ENCODE measurements around the gene GALNT2. TPM values are rescaled to one million over a fixed set of nuclear protein-coding genes. Genes with fewer than 3 reads are reported as not detected.
A peak's percentile ranks its signal among the peaks of the same experiment; 100 is the strongest.

GALNT2 gene
- polyA plus RNA-seq, 6 donors from 2014 or later = 15.1 to 22.4 (median 17.5) TPM

DNA sequence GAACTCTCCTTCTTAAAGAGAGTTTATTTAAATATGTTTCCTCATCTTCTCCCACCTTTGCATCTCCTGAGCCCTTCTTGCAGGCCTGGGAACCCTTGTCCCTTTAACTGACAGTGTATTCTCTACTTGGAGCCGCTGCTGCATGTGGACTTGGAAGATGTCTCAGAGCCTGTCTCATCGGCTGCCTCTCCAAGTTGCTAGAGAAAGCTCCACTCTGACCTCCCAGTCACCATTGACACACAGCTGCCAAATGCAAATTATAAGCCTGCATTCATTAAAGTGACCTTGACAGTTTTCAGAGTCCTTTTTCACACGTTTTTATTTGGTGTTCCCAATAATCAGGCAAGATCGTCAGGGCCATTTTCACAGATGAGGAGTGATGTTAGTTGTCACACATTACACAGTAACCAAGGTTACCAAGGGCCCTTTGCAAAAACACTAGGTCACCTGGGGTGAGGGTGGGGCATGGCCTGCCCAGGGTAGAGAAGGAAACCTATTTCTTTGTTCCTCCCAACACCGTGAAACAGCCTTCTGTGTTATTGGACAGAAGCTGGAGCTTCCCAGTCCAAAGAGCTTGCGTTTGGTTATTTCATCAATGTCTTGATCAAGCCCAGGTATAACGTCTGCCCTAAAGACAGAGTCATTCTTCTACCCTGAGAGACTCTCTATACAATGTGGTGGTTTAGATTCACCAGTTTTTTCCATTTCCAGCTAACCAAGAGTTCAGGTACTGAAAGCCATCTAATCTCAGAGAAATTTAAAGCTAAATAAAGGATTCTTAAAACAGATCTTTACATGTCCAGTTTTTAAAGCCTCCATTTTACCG is 164.1 kb downstream of the GALNT2 start:
- H3K4me1 Mint-ChIP-seq = peaks cover 25 to 35% (median 26%) of the 10 kb centered on the region in 3 donors
- DNase-seq (no peak), ATAC-seq (ENCODE audit: low read depth in 2 of 2) (peak; percentile 57 to 70)

DNA sequence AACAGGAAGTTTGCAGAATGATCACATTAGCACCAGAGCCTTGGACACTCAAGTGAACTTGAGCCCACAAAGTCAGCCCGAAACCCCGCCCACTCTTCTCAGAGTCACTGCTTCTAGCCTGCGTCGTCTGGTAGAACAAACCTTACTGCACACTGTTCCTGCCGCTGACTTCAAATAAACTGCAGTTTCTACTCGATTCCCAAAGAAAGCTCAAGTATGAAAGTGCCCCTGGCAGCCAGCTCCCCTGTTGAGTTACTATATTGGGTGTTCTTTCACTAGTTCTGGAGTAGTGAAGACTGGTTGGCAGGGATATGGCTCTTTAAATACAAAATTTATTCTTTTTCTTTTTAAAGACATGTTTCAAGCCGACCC is 164.7 kb downstream of the GALNT2 start:
- peaks cover 6% of the 10 kb centered on the region in 2 donors for H3K36me3 Mint-ChIP-seq
- ATAC-seq (ENCODE audit: low read depth in 2 of 2) = no peak
- peaks cover 25 to 32% (median 26%) of the 10 kb centered on the region in 3 donors for H3K4me1 Mint-ChIP-seq
- no peak for DNase-seq
- H3K9me3 Mint-ChIP-seq = no peaks in the 10 kb centered on the region
- H3K4me3 Mint-ChIP-seq = no peak overlapping the region
- no peaks in the 10 kb centered on the region for H3K27me3 Mint-ChIP-seq
- peak overlapping the region in 2 of 6 donors; percentile 64 to 82 for H3K27ac Mint-ChIP-seq

More for the DNA sequence above, 164.1 kb downstream of the GALNT2 start:
- peaks cover under 1 to 6% of the 10 kb centered on the region in 2 donors for H3K36me3 Mint-ChIP-seq
- no peaks in the 10 kb centered on the region for H3K9me3 Mint-ChIP-seq
- peak overlapping the region in 1 of 8 donors; percentile 15 for H3K4me3 Mint-ChIP-seq
- H3K27ac Mint-ChIP-seq = peak overlapping the region in 4 of 6 donors; percentile 19 to 96 (median 73)
- H3K27me3 Mint-ChIP-seq = no peaks in the 10 kb centered on the region

DNA sequence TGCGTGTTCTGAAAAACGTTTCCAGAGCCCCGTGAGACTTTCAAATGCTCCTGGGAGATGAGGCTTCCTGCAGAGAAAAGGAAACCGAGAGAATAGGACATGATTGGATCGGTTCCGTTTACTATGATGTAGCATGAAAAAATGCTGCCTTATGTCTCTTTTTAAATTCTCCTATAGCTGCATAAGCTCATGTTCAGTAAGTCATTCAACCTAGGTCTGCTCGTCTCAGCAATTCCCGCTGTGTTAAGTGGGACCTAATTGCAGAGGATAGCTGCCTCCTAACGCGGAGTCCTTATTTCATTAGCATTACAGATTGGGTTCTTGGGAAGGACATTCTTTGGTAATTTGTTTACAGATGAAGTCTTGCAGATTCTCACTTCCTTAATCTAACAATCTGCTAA is 165.3 kb downstream of the GALNT2 start:
- Mint-ChIP-seq H3K36me3 (peaks cover 6 to 10% of the 10 kb centered on the region in 2 donors), H3K4me1 (peaks cover 25 to 31% (median 26%) of the 10 kb centered on the region in 3 donors)
- peak in 1 of 2 donors; percentile 18 for ATAC-seq (ENCODE audit: low read depth in 2 of 2)

DNA sequence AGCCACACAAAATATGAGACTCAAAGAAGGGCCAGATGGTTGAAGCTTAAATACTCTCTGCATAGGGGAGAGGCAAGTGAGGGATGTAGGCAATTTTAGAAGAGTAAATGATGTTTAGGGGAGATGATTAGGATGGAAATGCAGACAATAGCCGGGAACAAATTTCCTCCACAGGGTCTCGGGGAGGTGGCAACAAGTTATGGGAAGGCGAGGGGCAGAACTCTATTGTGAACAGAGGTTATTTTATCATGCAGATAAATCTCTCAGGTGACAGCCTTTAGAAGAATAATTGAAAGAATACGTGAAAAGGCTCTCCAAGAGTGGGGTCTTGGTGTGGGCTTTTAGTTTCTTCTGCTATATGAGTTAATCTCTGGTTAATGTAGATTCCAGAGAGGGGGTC is 166.7 kb downstream of the GALNT2 start:
- Mint-ChIP-seq H3K4me1 (peaks cover 20 to 31% (median 26%) of the 10 kb centered on the region in 3 donors), H3K4me3 (no peak overlapping the region), H3K9me3 (no peaks in the 10 kb centered on the region), H3K27ac (peak overlapping the region in 2 of 6 donors; percentile 33 to 39), H3K36me3 (peaks cover 6 to 10% of the 10 kb centered on the region in 2 donors), H3K27me3 (no peaks in the 10 kb centered on the region)
- ATAC-seq (ENCODE audit: low read depth in 2 of 2) (no peak), DNase-seq (no peak)

More for the DNA sequence above, 165.3 kb downstream of the GALNT2 start:
- Mint-ChIP-seq H3K27me3 (no peaks in the 10 kb centered on the region), H3K4me3 (no peak overlapping the region), H3K27ac (peak overlapping the region in 1 of 6 donors; percentile 82), H3K9me3 (no peaks in the 10 kb centered on the region)
- DNase-seq = no peak

DNA sequence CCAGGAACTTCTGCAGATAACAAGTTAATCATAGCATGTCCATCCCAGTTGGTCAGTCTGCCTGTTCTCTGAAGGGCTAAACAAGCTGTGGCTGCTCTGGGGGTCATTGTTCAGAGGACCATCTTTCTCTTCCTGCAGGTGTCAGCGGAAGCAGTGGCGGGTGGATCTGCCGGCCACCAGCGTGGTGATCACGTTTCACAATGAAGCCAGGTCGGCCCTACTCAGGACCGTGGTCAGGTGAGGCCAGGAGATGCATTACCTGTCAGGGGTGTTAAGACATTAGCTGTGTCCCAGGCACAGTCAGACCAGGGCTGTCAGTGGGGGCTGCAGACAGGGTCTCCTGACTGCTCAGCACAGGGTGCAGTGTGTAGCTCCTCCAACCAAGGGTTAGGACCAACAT is 168.8 kb downstream of the GALNT2 start:
- H3K4me1 Mint-ChIP-seq = peaks cover 15 to 22% (median 22%) of the 10 kb centered on the region in 3 donors
- peaks cover 16% of the 10 kb centered on the region in 2 donors for H3K36me3 Mint-ChIP-seq
- H3K4me3 Mint-ChIP-seq = no peak overlapping the region
- H3K27ac Mint-ChIP-seq = peak overlapping the region in 1 of 6 donors; percentile 67
- ATAC-seq (ENCODE audit: low read depth in 2 of 2) = no peak
- H3K27me3 Mint-ChIP-seq = no peaks in the 10 kb centered on the region
- DNase-seq = no peak
- peaks cover under 1 to 4% (median 3%) of the 10 kb centered on the region in 7 donors for H3K9me3 Mint-ChIP-seq

DNA sequence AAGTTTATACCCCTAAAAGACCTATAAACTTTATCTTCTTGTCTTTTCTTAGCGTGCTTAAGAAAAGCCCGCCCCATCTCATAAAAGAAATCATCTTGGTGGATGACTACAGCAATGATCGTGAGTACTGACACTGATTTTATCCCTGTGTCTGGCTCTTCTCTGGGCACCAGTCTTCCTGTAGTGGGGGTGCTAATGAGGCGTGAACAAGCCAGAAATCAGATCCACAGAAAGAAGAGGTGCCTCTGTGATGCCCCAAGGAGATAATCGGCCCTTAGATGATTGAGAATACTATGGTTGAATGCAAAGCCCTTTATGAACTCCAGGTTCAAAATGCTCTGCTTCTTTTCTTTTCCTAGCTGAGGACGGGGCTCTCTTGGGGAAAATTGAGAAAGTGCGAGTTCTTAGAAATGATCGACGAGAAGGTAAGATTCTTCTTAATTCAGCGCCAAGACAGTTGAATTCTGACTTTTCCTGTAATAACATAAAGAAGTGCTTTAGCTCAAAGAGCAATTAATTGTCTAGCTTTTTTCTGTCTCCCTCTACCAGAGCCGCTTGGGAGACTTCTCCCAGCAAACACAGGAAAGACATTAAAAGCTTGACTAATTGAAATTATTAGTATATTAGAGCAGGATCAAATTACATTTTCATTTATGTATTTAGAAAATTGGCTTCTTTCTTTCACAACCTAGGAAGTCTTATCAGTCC is 169.4 kb downstream of the GALNT2 start:
- peaks cover 10 to 17% (median 17%) of the 10 kb centered on the region in 3 donors for H3K4me1 Mint-ChIP-seq
- no peak overlapping the region for H3K4me3 Mint-ChIP-seq
- H3K9me3 Mint-ChIP-seq = peaks cover 3 to 10% (median 6%) of the 10 kb centered on the region in 7 donors
- H3K27ac Mint-ChIP-seq = peak overlapping the region in 1 of 6 donors; percentile 52
- H3K27me3 Mint-ChIP-seq = no peaks in the 10 kb centered on the region
- ATAC-seq (ENCODE audit: low read depth in 2 of 2) (no peak), DNase-seq (no peak)
- H3K36me3 Mint-ChIP-seq = peaks cover 18 to 22% of the 10 kb centered on the region in 2 donors

DNA sequence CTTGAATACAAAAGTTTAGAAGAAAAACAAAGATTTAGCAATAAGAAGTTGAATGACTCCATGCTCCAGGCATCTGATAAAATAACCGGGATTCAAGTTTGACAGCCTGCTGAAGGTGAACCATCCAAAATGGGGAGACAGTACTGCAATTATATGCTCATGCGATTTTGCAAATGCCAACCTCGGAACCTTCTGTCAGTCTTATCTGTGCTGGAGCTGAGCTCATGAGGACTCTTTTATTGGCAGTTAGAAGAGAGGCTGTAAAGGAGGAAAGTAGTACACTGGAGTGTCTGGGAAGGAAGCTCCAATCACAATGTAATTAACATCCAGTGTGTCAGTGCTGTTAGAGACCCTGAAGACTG is 170.0 kb downstream of the GALNT2 start:
- Mint-ChIP-seq H3K9me3 (peaks cover 3 to 10% (median 6%) of the 10 kb centered on the region in 7 donors), H3K36me3 (peaks cover 18 to 22% of the 10 kb centered on the region in 2 donors), H3K4me1 (peaks cover 10 to 14% (median 13%) of the 10 kb centered on the region in 3 donors), H3K4me3 (no peak overlapping the region), H3K27ac (no peak overlapping the region), H3K27me3 (no peaks in the 10 kb centered on the region)
- DNase-seq = no peak
- ATAC-seq (ENCODE audit: low read depth in 2 of 2) = no peak

DNA sequence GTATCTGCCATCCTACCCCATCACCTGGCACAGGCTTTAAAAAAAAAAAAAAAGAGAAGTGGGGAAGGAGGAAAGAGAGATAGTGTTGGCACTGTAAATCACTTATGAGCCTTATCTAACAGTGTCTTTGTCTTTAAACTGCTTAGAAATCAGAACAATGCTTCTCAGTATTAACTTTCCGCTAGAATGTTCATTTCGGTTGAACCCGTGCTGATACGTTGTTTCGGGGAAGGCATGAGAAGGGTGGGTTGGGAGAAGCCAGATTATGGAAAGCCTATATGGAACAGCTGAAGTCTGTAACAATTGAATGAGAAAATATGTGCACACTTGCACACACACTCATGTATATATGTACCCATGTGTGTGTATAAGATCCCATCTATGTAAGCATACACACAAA is 170.8 kb downstream of the GALNT2 start:
- ATAC-seq (ENCODE audit: low read depth in 2 of 2) (no peak), DNase-seq (no peak)
- peaks cover 3 to 10% (median 6%) of the 10 kb centered on the region in 7 donors for H3K9me3 Mint-ChIP-seq
- no peaks in the 10 kb centered on the region for H3K27me3 Mint-ChIP-seq
- H3K27ac Mint-ChIP-seq = peak overlapping the region in 2 of 6 donors; percentile 12 to 74
- H3K4me1 Mint-ChIP-seq = peaks cover 4 to 7% (median 5%) of the 10 kb centered on the region in 3 donors
- H3K36me3 Mint-ChIP-seq = peaks cover 18 to 22% of the 10 kb centered on the region in 2 donors
- no peak overlapping the region for H3K4me3 Mint-ChIP-seq

DNA sequence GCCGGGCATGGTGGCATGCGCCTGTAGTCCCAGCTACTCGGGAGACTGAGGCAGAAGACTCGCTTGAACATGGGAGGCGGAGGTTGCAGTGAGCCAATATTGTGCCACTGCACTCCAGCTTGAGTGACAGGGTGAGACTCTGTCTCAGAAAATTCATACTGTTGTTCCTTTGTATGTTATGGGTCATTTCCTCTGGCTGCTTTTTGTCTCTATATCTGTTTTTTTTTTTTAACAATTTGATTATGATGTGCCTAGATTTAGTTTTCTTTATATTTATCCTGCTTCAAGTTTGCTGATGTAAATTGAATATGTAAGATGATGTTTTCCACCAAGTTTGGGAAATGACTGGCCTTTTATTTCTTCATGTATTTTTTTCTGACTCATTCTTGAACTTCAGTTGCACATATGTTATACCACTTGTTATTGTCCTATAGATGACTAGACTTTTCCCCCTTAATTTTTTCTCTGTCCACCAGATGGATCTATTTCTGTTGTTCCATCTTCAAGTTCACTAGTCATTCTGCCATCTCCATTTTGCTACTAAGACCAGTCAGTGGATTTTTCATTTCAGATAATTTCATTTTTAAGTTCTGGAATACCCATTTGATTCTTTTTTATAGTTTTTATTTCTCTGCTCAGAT is 173.5 kb downstream of the GALNT2 start:
- Mint-ChIP-seq H3K4me3 (no peak overlapping the region), H3K9me3 (peaks cover 3 to 10% (median 6%) of the 10 kb centered on the region in 7 donors), H3K27me3 (no peaks in the 10 kb centered on the region), H3K36me3 (peaks cover 20 to 30% of the 10 kb centered on the region in 2 donors), H3K4me1 (no peaks in the 10 kb centered on the region), H3K27ac (peak overlapping the region in 1 of 6 donors; percentile 42)
- DNase-seq (no peak), ATAC-seq (ENCODE audit: low read depth in 2 of 2) (no peak)

DNA sequence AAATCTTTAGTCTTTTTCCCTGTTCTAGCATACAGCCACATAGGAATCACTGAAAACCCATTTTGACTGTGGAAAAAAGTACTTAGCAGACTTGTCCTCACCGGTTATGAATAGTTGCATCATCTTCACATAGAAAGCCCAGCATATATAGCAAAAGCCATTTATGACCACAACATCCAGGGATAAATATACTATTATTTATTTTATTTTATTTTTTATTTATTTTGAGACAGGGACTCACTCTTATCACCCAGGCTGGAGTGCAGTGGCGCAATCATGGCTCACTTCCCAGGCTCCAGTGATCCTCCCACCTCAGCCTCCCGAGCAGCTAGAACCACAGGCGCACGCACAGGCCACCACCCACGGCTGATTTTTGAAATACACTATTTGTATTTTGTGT is 175.3 kb downstream of the GALNT2 start:
- Mint-ChIP-seq H3K27me3 (no peaks in the 10 kb centered on the region), H3K9me3 (peaks cover 3 to 10% (median 6%) of the 10 kb centered on the region in 7 donors), H3K4me3 (no peak overlapping the region), H3K4me1 (peaks cover 0 to 3% (median 0%) of the 10 kb centered on the region in 3 donors), H3K27ac (peak overlapping the region in 1 of 6 donors; percentile 31), H3K36me3 (peaks cover 32 to 35% of the 10 kb centered on the region in 2 donors)
- DNase-seq (no peak), ATAC-seq (ENCODE audit: low read depth in 2 of 2) (no peak)

DNA sequence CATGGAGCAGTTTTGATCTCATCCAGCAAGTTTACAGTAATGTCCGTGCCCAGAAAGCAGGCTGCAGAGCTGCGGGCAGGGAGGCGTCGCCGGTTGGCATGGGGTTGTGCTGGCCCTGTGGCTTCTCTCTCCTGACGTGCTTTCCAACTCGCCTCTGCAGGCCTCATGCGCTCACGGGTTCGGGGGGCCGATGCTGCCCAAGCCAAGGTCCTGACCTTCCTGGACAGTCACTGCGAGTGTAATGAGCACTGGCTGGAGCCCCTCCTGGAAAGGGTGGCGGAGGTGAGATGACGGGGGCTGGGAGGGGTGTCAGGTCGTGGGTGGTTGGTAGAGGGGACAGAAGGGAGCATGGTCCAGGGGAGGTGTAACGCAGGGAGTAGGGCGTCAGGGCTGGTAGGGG is 176.1 kb downstream of the GALNT2 start:
- Mint-ChIP-seq H3K9me3 (peaks cover 3 to 10% (median 6%) of the 10 kb centered on the region in 7 donors), H3K4me3 (no peak overlapping the region)

DNA sequence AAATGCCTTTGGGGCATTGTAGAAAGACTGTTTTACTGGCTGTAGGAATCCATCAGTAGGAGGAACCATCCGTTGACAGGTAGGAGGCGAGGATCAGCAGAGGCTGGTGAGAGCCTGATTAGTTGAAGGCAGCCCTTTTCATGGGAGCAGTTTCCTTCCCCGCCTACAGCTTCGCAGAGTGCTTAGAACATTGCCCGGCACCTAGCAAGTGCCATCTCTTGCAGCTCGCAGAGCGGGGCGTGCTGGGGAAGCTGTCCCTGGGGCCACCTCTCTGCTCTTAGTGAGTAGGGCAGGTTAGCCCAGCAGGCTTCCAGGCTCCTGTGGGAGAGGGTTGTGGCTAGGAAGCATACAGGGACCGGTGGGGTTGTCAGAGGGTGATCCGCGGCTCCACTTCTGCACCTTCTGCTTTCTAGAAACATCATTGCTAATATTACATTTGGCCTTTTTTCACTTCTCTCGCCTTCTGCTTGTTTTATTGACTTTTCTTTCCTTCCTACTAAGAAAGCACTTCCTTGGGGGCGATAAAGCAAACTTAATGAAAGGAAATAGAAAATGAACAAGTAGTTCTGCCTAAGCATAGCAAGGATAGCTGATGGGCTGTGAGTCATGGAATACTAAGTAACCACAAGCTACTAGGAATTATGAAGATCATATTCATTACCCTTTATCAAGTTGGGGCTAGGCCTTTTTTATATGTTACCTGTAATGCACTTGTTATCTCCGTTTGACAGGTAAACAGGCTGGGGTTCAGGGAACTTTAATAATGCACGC is 176.7 kb downstream of the GALNT2 start:
- peaks cover 32 to 38% of the 10 kb centered on the region in 2 donors for H3K36me3 Mint-ChIP-seq
- H3K4me1 Mint-ChIP-seq = peaks cover 0 to 3% (median under 1%) of the 10 kb centered on the region in 3 donors
- peaks cover 3 to 10% (median 6%) of the 10 kb centered on the region in 7 donors for H3K9me3 Mint-ChIP-seq
- H3K27ac Mint-ChIP-seq = peak overlapping the region in 1 of 6 donors; percentile 23
- no peak overlapping the region for H3K4me3 Mint-ChIP-seq
- no peak for DNase-seq
- no peak for ATAC-seq (ENCODE audit: low read depth in 2 of 2)
- H3K27me3 Mint-ChIP-seq = no peaks in the 10 kb centered on the region

More for the DNA sequence above, 176.1 kb downstream of the GALNT2 start:
- Mint-ChIP-seq H3K36me3 (peaks cover 32 to 35% of the 10 kb centered on the region in 2 donors), H3K4me1 (peaks cover 0 to 3% (median 0%) of the 10 kb centered on the region in 3 donors), H3K27ac (no peak overlapping the region), H3K27me3 (no peaks in the 10 kb centered on the region)
- no peak for DNase-seq
- no peak for ATAC-seq (ENCODE audit: low read depth in 2 of 2)

Measured in naive B cell (primary cell).